Renal cortical epithelial cell (primary cell): Measurements from ENCODE around the gene GATA1. TPM values are rescaled to one million over a fixed set of nuclear protein-coding genes. Genes with fewer than 3 reads are reported as not detected.

Experiments
- DNase-seq: peaks from one replicate; pipeline ENCODE4 v3.0.0-alpha.2; 2011; ENCODE audit warnings: low read depth
- total RNA-seq: library from RNA; depleted of rRNA; stranded (reverse); fragments of >200 nt; gene quantifications from 2 replicates; pipeline ENCODE4 v1.2.3, GENCODE V29; 2014

The GATA1 gene
- not detected in 2 replicates for total RNA-seq

DNA sequence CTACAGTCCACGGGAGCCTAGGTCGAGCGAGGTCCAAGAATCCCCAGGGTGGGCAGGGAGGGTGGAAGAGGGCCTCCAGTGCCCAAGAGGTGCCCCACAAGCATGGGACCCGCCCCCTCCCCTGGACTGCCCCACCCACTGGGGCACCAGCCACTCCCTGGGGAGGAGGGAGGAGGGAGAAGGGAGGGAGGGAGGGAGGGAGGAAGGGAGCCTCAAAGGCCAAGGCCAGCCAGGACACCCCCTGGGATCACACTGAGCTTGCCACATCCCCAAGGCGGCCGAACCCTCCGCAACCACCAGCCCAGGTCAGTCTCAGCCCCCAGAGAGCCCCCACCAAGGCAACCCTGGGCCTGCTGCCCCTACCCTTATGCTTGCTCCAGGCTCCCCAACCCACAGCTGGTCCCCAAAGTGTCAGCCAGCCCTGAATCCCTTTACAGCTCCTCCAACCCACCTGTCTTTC, at the start of gene GATA1:
Gene GATA1, plus strand, starts transcription at position 250 of the 460 bp plus-strand sequence. CDS start 4,520 bp downstream, outside the sequence.
- no peak for DNase-seq

DNA sequence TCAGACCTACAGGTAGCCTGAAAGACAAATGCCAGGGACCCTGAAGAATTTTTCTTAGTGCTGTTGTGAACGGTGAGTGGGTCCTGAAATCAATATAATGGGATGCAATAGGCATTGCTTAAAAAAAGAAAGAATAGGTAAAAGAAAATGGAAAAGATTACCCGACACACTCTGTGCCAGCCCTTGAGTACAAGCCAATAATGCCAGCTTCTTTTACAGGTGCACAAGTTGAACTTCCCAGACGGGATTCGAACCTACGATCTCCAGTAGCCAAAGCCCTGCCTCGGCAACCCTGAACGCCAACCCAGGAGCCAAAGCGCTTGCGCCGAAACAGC, 49.5 kb upstream of the GATA1 start:
- no peak for DNase-seq

DNA sequence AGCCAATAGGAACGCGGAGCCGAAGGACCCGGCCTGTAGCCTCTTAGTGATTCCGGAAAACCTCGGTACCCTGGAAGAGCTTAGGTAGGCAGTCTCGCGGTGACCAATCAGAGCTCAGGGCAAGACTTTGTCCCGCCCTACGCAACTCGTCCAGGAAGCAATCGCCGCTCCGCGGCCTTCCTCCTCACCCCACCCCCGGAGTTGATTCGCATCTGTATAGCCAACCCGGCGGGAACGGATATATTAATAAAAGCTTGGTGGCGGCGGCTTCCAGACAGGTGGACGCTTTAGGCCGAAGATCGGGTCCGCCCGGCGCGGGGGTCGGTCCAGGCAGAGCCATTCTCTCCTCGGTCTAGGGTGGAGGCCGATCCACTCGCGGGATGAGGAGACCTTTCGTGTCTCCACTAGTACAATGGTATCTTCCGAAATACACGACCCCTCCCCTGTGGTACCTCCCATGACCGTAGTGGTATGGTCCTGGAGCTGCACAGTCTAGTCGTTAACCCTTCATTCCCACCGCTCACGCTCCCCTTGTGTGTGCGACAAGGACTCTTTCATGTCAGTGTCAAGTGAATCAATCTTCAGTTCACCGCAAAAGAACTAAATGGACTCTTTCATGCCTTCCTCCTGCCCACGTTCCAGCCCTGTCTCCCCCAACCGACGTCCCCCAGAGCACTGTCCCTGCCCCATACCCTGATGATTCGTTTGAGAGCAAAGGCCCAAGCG, 49.0 kb upstream of the GATA1 start:
- DNase-seq: peak; percentile 96

DNA sequence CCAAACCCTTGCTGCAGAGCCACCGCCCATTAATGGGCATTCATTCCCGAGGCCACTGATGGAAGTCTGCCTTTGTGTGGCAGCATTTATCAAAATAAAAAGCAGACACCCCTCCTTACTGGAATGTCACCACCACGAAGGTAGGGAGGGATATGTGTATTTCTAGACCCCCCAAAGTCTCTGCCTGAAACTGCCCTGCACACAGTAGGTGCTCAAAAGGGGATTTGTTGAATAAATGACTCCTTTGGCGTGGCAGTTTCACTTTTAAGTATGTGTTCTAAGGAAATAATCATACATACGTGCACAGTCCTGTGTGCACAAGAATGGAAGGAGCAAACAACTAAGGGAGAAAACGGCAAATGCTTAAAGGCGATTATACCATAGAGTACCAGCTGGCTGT, 48.5 kb upstream of the GATA1 start:
- no peak for DNase-seq

DNA sequence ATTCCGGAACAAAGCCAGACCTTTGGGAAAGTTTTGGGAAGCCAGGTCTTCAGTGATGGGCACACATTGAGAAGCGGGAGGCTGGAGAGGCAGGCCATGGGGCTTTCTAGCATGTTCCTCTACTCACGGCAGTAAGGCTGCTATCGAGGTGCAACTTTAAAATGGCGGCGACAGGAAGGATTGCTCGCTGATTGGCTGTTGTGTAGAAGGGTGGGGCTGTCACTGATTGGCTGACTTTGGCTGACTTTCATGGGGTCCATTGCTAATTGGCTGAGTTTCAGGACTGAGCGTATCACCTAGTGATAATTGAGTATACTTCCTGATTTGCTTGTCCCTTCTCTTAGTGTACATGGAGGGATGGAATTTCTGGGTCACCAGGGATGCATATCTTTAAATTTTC, 44.6 kb upstream of the GATA1 start:
- no peak for DNase-seq

DNA sequence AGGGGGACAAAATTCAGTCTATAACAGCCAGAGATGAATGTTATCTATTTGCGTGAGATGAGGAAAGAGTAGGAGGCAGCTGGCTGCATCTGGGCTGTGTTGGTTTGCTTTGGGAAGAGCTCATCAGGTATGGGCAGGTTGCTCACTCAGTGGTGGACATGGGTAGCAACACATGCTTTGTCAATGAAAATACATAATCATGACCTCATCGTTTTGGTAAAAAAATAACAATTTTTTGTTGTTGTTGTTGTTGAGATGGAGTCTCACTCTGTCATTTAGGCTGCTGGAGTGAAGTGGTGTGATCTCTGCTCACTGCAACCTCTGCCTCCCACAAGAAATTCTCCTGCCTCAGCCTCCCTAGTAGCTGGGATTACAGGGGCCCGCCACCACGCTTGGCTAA, 41.2 kb upstream of the GATA1 start:
- DNase-seq: no peak

DNA sequence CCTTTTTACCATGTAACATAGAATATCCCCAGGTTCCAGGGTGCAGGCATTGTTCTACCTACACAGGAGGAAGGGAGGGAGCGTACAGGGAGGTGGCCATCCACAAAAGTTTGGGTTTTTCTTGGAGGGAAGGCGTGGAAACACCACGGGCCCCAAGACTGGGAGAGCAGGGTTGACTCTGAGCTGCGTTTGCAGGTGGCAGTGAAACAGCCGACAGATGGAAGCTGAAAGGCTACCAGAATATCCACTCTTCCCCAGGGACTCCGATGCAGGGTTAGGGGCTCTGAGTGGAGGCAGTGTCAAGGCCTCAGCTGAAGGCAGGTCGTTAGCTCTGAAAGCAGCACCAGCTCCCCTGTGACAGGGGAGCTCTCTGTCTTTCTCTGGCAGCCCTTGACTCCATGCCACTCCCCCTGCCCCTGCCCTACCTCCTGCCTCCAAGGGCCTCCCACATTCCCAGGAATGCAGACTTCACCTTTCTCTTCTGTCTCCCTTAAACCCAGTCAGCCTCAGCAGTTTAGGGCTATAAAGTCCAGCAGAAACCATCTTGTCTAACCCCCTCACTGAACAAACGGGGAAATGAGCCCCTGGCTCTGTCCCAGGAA, 38.9 kb upstream of the GATA1 start:
- no peak for DNase-seq

DNA sequence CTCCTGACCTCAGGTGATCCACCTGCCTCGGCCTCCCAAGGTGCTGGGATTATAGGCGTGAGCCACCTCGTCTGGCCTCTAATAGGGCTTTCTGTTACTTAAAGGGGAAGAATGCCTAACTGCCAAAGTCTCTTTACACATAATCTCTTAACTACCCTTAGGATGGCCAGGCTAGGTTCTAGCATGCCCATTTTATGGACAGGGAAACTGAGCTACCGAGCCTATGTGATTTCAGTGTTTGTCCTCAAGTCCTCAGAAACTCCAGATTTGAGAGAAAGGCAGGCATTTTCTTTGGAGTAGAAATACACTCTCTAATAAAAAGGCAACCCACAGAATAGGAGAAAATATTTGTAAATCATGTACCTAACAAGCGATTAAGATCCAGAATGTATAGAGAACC, 37.2 kb upstream of the GATA1 start:
- DNase-seq: no peak

DNA sequence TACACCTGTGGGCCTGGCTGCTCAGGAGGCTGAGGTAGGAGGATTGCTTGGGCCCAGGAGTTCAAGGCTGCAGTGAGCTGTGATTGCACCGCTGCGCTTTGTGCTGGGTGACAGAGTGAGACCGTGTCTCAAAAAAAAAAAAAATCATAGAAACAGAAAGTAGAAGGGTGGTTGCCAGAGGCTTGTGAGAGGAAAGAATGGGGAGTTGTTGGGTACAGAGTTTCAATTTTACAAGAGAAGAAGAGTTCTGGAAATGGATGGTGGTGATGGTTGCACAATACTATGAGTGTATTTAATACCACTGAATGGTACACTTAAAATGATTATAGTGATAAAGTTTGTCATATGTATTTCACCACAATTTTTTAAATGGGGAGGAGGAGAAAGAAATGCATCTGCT, 35.0 kb upstream of the GATA1 start:
- DNase-seq: no peak

DNA sequence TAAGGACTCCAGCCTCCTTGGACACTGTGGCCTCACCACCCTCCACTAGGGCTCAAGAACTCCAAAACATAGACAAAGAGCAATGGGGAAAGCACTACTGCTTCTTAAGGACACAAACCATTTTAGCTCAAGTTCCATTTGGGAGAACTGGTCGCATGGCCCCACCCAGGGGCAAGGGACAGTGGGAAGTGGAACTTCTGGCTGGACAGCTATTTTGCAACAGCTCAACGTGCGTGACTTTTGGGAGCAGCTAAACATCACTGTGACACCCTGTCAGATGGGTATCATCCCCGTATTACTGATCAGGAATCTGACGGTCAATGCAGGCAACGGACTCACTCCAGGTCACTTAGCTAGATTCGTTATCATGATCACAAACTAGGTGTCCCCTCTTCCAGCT, 33.9 kb upstream of the GATA1 start:
- no peak for DNase-seq

DNA sequence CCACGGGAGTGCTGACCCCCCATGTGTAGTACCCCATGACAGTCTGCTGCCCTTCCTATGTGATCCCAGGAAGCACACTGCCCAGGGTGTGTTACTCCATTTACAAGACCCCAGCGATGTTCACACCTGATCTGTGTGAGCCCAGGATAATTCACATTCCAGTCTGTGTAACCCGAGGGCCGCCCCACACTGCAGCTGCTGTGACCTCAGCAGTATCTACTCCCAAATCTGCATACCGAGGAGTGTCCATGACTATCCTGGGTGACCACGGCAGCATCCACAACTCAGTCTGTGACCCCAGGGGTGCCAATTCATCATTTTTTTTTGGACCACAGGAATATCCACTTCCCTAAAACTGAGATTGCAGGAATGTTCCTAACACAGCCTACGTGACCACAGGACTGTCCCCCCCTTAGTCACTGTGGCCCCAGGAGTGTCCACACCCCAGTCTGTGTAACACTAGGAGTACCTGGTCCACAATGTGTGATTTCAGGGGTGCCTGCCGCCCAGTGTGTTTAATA, 32.6 kb upstream of the GATA1 start:
- no peak for DNase-seq

DNA sequence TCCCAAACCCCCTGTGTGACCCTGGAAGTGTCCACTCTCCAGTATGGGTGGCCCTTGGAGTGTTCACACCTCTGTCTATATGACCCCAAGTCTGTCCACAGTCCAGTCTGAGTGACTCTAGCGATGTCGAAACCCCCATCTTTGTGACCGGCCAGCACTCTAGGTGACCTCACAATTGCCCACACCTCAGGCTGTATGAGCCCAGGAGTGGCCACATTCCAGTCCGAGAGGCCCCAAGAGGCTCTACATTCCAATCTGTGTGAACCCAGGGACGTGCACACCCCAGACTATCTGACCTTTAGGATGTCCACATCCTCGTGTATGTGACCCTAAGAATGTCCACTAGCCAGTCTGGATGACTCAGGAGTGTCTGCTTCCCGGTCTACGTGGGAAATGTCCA, 32.2 kb upstream of the GATA1 start:
- DNase-seq: no peak

DNA sequence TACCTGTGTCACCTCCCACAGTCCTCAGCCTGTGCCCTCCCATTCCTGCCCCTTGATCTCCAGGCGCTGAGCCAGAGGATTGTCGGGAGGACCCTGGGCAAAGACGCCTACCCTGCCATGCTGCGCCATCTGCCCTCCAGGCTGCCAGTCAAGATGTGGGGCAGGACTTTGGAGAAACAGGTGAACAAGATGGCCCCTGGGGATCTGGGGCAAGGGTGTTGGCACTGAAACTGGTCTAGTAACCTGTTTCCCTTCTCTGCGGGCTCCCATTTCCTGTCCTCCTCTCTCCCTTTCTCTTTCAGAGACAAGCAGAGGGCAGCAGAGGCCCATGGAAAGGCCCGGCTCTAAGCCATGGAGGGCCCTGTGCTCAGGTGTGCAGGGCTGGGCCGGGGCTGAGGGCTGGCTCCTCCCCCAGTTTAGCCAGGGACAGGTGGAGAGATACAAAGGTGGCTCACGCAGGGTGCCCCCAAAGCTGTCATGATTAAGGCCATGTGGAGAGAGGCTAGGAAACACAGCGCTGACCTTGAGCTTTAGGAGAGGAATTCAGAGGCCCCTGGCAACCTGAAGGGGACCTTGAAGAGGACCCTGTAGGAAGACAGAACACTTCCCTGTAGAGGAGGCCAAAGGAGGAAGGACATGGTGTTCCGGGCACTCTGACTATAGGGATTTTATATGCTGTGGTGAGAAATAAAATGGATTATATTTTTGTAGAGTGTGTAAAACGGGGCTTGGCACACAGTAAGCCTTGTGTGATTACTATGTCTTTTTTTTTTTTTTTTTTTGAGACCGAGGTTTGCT, 24.5 kb upstream of the GATA1 start, which contains the start of gene GLOD5:
Gene GLOD5, plus strand, starts transcription at position 74 of the 798 bp plus-strand sequence. Its CDS starts 44 bp downstream, at position 118.
- peak; percentile 31 for DNase-seq

DNA sequence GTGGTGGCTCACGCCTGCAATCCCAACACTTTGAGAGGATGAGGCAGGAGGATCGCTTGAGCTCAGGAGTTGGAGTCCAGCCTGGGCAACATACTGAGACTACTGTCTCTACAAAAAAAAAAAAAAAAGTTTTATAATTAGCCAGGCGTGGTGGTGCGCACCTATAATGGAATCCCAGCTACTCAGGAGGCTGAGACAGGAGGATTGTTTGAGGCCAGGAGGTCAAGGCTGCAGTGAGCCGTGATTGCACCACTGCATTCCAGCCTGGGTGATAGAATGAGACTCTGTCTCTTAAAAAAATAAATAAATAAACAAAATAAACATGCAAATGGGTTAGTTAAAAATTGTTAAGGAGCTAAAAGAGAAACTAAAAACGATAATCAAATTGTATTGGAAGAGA, 17.2 kb upstream of the GATA1 start:
- DNase-seq: no peak

DNA sequence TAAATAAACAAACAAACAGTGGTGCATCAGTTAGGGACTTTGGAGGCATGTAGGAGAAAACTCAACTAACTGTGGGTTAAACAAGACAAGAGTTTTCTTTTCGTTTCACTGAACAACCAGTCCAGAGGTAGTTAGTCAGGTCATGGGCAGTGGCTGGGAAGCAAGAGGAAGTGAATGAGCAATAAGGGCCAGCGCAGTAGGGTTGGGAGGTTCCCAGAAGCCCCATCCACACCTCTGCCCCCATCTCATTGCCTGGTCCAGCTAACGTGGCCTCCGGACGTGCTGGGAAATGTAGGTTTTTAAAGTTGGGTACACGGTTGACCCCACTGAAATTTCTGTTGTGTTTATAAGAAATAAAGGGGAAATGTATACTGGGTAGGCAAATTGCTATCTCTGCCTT, 16.1 kb upstream of the GATA1 start:
- DNase-seq: no peak

DNA sequence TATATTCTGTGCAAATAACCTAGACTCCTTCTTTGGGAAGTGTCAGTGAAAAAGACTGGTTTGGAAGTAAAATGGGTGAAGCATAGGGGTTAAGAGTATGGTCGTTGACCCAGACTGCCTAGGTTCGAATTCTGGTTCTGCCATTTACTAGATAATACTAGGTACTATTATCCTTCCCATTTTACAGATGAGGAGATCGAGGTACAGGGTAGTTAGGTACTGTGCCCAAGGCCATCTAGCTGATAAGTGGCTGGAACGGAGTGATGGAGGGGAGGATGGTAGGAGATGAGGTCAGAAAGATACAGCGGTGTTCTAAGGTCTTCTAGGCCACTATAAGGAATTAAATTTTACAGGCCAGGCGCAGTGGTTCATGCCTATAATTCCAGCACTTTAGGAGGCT, 13.8 kb upstream of the GATA1 start:
- DNase-seq: no peak

DNA sequence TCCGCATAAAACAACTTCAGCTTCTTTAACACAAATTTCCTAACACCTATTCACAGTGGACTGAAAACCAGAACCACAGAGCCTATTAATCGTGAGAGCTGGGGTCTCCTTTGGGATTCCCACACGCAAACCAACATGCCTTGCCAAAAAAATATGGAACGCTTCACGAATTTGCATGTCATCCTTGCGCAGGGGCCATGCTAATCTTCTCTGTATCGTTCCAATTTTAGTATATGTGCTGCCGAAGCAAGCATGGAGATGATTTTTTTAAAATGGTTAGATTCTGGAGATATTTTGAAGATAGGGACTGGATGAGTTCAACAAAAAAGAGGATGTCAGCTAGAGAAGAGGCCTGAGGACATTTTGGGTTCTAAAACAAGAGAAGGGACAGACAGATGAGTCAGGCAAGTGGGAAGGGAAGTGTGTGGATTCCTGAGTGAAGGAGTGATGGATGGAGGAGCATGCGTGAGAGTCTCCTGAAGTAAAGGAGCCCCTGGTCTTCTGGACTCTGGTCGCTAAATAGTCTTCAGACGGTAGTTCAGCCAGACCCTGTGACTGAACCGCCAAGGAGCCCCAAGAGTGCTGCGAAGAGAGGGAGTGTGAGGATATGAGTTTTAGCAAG, 9.5 kb upstream of the GATA1 start:
- DNase-seq: no peak

DNA sequence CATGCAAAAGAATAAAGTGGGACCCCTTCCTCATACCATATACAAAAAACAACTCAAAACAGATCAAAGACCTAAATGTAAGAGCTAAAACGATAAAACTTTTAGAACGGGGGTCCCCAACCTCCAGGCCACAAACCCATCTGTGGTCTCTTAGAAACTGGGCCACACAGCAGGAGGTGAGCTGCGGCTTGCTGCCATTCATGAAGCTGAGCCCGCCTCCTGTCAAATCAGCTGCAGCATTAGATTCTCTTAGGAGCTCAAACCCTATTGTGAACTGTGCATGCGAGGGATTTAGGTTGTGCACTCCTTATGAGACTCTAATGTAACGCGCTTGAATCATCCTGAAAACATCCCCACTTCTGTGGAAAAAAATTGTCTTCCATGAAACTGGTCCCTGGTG, 7.0 kb upstream of the GATA1 start:
- DNase-seq: no peak

DNA sequence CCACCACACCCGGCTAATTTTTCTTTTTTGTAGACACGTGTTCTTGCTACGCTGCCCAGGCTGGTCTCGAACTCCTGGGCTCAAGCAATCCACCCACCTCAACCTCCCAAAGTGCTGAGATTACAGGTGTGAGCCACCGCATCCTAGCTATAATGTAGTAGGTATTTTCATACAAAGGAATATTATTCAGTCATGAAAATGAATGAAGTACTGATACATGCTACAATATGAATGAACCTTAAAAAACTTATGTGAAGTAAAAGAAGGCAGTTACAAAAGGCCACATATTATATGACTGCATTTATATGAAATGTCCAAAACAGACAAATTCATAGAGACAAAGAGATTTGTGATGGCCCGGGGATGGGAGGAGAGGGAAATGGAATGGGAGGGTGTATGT, 4.7 kb upstream of the GATA1 start:
- DNase-seq: no peak

DNA sequence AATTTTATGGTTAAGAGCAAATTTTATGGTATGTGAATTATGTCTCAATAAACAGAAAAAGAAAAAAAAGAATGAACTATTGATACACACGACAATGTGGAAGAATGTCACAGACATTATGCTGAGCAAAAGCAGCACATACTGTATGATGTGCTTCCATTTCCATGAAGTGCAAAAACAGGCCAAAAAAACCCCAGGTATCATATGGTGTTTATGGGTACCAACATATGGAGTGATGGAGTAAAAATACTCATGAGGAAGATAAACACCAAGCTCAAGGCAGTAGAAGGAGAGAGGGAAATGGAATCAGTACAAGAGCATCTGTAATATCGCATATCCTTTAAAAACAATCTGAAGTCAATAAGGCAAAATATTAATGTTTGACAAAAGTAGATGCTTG, 4.2 kb upstream of the GATA1 start:
- no peak for DNase-seq

DNA sequence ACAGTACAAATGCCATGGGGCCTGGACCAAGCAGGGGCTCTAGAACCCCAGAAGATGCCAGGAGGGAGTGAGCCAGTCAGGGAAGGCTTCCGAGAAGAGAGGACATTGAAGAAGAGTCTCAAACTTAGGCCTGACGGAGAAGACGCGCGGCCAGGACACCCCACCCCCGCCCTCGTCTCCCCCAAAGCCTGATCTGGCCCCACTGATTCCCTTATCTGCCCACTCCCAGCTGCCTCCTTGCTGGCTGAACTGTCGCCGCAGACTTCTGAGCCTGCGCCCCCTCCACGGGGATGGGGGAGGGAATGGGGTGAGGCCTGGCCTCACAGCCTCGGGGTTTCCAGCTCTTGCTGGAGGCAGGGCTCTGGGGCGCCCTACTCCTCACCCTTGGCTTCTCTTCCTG, 3.6 kb upstream of the GATA1 start:
- DNase-seq: no peak

DNA sequence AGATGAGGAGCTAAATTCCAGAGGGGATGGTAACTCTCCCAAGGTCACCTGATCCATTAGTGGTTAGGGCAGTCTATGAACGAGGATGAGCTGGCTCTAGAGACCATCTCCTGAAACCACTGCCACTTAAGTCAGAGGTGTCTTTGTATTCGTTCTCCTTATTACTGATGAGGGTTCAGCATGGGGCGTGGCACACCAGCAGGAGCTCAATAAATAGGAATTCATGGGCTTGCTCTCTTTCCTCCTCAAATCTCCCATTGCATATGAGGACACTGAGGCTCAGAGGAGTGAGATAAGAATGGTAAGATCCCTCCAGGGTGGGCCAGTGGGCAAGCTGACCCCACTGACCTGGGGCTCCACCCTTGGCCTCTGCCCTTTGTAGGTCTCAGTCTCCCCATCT, 1.7 kb upstream of the GATA1 start:
- no peak for DNase-seq
